ENCODE results near the gene PLAAT3. TPM values are rescaled to one million over a fixed set of nuclear protein-coding genes. Genes with fewer than 3 reads are reported as not detected.

Gene PLAAT3
- total RNA-seq, 1 experiment from 2014 or later: 32.6 TPM

DNA sequence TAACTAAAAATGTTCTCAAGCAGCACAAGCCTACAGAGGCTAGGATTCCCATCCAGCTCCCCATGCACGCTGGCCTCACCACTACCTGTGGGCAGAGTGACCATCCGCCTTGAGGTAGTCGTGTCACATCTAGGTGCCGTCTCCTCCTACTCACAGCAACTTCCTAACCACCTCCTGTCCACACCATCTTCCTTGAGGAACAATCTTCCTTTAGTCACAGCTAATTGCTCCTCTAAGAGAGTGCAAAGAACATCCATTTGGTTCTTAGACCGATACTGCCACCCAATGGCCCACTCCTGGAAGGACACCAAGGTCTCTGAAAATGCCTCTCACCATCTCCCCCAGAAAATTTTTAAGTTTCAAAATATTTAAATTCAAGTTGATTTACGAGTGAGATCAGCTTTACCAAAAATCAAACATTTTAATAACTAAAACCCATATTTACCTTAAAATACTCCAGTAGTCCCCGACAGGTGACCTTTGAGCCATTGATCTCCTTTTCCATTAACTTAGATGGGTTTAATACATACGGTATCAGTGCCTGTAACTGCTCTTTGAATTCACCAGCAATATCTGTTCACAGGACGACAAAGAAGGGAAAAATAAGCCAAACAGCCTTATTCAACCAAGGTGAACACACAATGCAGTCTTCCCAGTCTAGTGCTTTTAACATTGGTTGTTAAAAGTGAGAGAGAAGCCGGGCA lies 21.7 kb upstream of the PLAAT3 start:
- intact Hi-C loops (cut with micrococcal nuclease; ENCODE audit: unreplicated experiment) (loop anchor here (2.0 kb wide), 1 partner anchor 157 kb away; no protein-coding TSS in a partner anchor), in situ Hi-C loops (cut with HindIII; ENCODE audit: low pct_unique_long_range_greater_than_20kb, low sequenced_read_pairs) (no loop called here)
- ChIA-PET POLR2A (no interaction called here), CTCF (interaction anchor here (0.5 to 1.0 kb wide), 5 partner anchors 8 to 171 kb away, joined by 3 to 11 read pairs (median 6); no protein-coding TSS in a partner anchor)
- Histone ChIP-seq H3K27ac (ENCODE audit: low read length) (no peak overlapping the region), H3K9me3 (ENCODE audit: control insufficient read depth, insufficient read depth, low read depth, low read length) (no peaks in the 10 kb centered on the region), H3K27me3 (ENCODE audit: control insufficient read depth, insufficient read depth, low read length) (no peaks in the 10 kb centered on the region), H3K36me3 (ENCODE audit: control insufficient read depth, insufficient read depth, low read length) (peaks cover 19% of the 10 kb centered on the region), H3K4me3 (ENCODE audit: low read depth in 2 of 2, low read length in 2 of 2) (no peak overlapping the region), H3K4me1 (ENCODE audit: control insufficient read depth, insufficient read depth, low read length) (no peaks in the 10 kb centered on the region)
- BruUV-seq (replicated peaks): no TSS peak
- DNase-seq (ENCODE audit: low read depth, low spot score): no peak
- ATAC-seq: peak; percentile 86
- TF ChIP-seq, protein P1, sequence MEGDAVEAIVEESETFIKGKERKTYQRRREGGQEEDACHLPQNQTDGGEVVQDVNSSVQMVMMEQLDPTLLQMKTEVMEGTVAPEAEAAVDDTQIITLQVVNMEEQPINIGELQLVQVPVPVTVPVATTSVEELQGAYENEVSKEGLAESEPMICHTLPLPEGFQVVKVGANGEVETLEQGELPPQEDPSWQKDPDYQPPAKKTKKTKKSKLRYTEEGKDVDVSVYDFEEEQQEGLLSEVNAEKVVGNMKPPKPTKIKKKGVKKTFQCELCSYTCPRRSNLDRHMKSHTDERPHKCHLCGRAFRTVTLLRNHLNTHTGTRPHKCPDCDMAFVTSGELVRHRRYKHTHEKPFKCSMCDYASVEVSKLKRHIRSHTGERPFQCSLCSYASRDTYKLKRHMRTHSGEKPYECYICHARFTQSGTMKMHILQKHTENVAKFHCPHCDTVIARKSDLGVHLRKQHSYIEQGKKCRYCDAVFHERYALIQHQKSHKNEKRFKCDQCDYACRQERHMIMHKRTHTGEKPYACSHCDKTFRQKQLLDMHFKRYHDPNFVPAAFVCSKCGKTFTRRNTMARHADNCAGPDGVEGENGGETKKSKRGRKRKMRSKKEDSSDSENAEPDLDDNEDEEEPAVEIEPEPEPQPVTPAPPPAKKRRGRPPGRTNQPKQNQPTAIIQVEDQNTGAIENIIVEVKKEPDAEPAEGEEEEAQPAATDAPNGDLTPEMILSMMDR (IDR thresholded peaks at IDR 0.05): peak; percentile 81
- TF ChIP-seq POLR2AphosphoS5 (IDR thresholded peaks at IDR 0.05; ENCODE audit: low read depth, low read length): no peak

DNA sequence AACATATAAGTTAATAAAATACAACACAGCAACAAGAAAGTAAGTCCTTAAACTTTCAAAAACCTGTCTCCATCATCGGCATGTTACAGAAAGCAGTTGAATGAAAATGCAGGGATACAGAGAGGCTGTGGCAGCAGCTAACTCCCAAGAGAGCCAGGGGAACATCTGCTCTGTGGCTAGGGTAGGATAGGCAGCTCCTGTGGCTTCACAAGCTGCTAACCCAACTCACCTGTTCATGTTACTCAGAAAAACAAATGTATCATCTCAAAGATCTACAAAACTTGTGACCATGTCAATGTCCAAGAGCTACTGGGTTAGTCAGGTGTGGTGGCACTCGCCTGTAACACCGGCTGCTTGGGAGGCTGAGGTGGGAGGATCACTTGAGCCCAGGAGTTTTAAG lies 15.2 kb upstream of the PLAAT3 start:
- peaks cover 32% of the 10 kb centered on the region for H3K36me3 ChIP-seq (ENCODE audit: control insufficient read depth, insufficient read depth, low read length)
- TF ChIP-seq SIN3A (IDR thresholded peaks at IDR 0.05; ENCODE audit: borderline replicate concordance, insufficient read depth, low read depth, low read length): no peak
- TF ChIP-seq, protein P2, sequence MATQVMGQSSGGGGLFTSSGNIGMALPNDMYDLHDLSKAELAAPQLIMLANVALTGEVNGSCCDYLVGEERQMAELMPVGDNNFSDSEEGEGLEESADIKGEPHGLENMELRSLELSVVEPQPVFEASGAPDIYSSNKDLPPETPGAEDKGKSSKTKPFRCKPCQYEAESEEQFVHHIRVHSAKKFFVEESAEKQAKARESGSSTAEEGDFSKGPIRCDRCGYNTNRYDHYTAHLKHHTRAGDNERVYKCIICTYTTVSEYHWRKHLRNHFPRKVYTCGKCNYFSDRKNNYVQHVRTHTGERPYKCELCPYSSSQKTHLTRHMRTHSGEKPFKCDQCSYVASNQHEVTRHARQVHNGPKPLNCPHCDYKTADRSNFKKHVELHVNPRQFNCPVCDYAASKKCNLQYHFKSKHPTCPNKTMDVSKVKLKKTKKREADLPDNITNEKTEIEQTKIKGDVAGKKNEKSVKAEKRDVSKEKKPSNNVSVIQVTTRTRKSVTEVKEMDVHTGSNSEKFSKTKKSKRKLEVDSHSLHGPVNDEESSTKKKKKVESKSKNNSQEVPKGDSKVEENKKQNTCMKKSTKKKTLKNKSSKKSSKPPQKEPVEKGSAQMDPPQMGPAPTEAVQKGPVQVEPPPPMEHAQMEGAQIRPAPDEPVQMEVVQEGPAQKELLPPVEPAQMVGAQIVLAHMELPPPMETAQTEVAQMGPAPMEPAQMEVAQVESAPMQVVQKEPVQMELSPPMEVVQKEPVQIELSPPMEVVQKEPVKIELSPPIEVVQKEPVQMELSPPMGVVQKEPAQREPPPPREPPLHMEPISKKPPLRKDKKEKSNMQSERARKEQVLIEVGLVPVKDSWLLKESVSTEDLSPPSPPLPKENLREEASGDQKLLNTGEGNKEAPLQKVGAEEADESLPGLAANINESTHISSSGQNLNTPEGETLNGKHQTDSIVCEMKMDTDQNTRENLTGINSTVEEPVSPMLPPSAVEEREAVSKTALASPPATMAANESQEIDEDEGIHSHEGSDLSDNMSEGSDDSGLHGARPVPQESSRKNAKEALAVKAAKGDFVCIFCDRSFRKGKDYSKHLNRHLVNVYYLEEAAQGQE (IDR thresholded peaks at IDR 0.05; ENCODE audit: insufficient read depth in 1 of 2, low read depth in 2 of 2, low read length in 1 of 2): no peak
- no peak for TF ChIP-seq POLR2AphosphoS5 (IDR thresholded peaks at IDR 0.05; ENCODE audit: low read depth, low read length)
- TF ChIP-seq TCF7L2 (IDR thresholded peaks at IDR 0.05; ENCODE audit: low read depth, low read length): no peak
- TF ChIP-seq, protein P1 (IDR thresholded peaks at IDR 0.05): no peak
- H3K27me3 ChIP-seq (ENCODE audit: control insufficient read depth, insufficient read depth, low read length): no peaks in the 10 kb centered on the region
- no peak for ATAC-seq
- no peak overlapping the region for H3K4me3 ChIP-seq (ENCODE audit: low read depth in 2 of 2, low read length in 2 of 2)
- no peaks in the 10 kb centered on the region for H3K9me3 ChIP-seq (ENCODE audit: control insufficient read depth, insufficient read depth, low read depth, low read length)
- ChIA-PET POLR2A (interaction anchor here (0.6 kb wide), 1 partner anchor 170 kb away, joined by 5 read pairs; no protein-coding TSS in a partner anchor), CTCF (no interaction called here)
- no TSS peak for BruUV-seq (replicated peaks)
- no peaks in the 10 kb centered on the region for H3K4me1 ChIP-seq (ENCODE audit: control insufficient read depth, insufficient read depth, low read length)
- in situ Hi-C loops (cut with HindIII; ENCODE audit: low pct_unique_long_range_greater_than_20kb, low sequenced_read_pairs): no loop called here
- DNase-seq (ENCODE audit: low read depth, low spot score): no peak
- intact Hi-C loops (cut with micrococcal nuclease; ENCODE audit: unreplicated experiment): no loop called here
- H3K27ac ChIP-seq (ENCODE audit: low read length): no peak overlapping the region
